ENCODE data around the gene RAB43. TPM values are rescaled to one million over a fixed set of nuclear protein-coding genes. Genes with fewer than 3 reads are reported as not detected.

The RAB43 gene
- total RNA-seq, 2 experiments from 2014 or later, result 10.4 to 12.5 TPM

- peaks cover under 1% of the 10 kb centered on the region for H3K4me1 ChIP-seq (ENCODE audit: insufficient read depth, low read length, poor library complexity, severe bottlenecking)
- CTCF ChIA-PET (ENCODE audit: unreplicated experiment), result no interaction called here
Observed at GRCh38 chr3:129065720-129066073, 55.9 kb downstream of the RAB43 start.

DNA sequence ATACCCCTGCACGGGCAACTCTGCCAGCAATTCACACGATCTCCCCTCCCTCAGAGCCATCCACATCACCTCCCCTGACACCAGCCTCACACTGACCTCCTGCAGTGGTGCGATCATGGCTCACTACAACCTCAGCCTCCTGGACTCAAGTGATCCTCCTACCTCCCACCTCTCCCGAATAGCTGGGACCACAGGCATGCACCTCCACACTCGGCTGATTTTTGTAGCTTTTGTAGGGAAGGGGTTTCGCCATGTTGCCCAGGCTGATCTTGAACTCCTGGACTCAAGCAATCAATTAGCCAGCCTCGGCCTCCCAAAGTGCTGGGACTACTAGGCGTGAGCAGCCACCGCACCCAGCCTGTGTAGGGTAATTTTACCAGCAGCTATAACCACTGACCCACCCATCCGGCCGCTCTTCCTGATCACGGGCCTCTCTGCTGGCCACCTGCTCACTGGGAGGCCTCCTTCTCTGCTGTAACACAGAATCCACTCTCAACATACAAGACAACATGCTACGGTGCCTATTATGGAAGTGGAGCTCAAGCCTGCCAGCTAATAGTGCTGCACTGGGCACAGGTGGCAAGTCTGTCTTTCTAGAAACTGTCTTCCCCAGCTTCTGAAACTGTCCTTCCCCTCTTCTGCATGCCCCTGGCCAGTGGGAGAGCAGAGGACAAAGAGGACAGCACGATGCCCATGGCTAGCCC is 56.4 kb downstream of the RAB43 start:
- DNase-seq (ENCODE audit: low spot score), result no peak
- Histone ChIP-seq H4K20me1 (ENCODE audit: insufficient read depth, low read length) (no peaks in the 10 kb centered on the region), H3K9me3 (ENCODE audit: low read length) (no peaks in the 10 kb centered on the region), H3K9me2 (ENCODE audit: insufficient read depth, low read length) (no peaks in the 10 kb centered on the region), H3K4me2 (ENCODE audit: low read length) (no peak overlapping the region), H3K4me3 (ENCODE audit: low read depth, low read length, poor library complexity, severe bottlenecking) (no peak overlapping the region), H3K4me1 (ENCODE audit: insufficient read depth, low read length, poor library complexity, severe bottlenecking) (peaks cover 6% of the 10 kb centered on the region), H3K79me2 (ENCODE audit: insufficient read depth, low read depth, low read length) (no peaks in the 10 kb centered on the region), H2AFZ (ENCODE audit: low read length) (no peak overlapping the region), H3K27ac (ENCODE audit: low read depth, low read length, poor library complexity, severe bottlenecking) (no peak overlapping the region), H3K36me3 (ENCODE audit: insufficient read depth, low read length) (no peaks in the 10 kb centered on the region)
- POLR2A ChIA-PET, result no interaction called here
- TF ChIP-seq CTCF (conservative IDR thresholded peaks at IDR 0.05; ENCODE audit: low read length), result no peak
- no peak for TF ChIP-seq EZH2phosphoT487 (IDR thresholded peaks at IDR 0.05; ENCODE audit: borderline replicate concordance, low read depth, low read length)
- CTCF ChIA-PET (ENCODE audit: unreplicated experiment), result no interaction called here
- intact Hi-C loops (cut with micrococcal nuclease; ENCODE audit: unreplicated experiment), result no loop called here
- no TSS peak for BruUV-seq (replicated peaks)

More at GRCh38 chr3:129065720-129066073, 55.9 kb downstream of the RAB43 start:
- H3K79me2 ChIP-seq (ENCODE audit: insufficient read depth, low read depth, low read length), result no peaks in the 10 kb centered on the region
- no peak for TF ChIP-seq EZH2phosphoT487 (IDR thresholded peaks at IDR 0.05; ENCODE audit: borderline replicate concordance, low read depth, low read length)
- no peak for TF ChIP-seq CTCF (conservative IDR thresholded peaks at IDR 0.05; ENCODE audit: low read length)
- intact Hi-C loops (cut with micrococcal nuclease; ENCODE audit: unreplicated experiment), result no loop called here
- no peaks in the 10 kb centered on the region for H3K9me2 ChIP-seq (ENCODE audit: insufficient read depth, low read length)
- POLR2A ChIA-PET, result no interaction called here
- H3K4me2 ChIP-seq (ENCODE audit: low read length), result no peak overlapping the region
- H3K36me3 ChIP-seq (ENCODE audit: insufficient read depth, low read length), result no peaks in the 10 kb centered on the region
- H2AFZ ChIP-seq (ENCODE audit: low read length), result no peak overlapping the region
- H3K4me3 ChIP-seq (ENCODE audit: low read depth, low read length, poor library complexity, severe bottlenecking), result no peak overlapping the region
- no TSS peak for BruUV-seq (replicated peaks)
- no peaks in the 10 kb centered on the region for H4K20me1 ChIP-seq (ENCODE audit: insufficient read depth, low read length)
- H3K27ac ChIP-seq (ENCODE audit: low read depth, low read length, poor library complexity, severe bottlenecking), result no peak overlapping the region
- H3K9me3 ChIP-seq (ENCODE audit: low read length), result no peaks in the 10 kb centered on the region
- no peak for DNase-seq (ENCODE audit: low spot score)

DNA sequence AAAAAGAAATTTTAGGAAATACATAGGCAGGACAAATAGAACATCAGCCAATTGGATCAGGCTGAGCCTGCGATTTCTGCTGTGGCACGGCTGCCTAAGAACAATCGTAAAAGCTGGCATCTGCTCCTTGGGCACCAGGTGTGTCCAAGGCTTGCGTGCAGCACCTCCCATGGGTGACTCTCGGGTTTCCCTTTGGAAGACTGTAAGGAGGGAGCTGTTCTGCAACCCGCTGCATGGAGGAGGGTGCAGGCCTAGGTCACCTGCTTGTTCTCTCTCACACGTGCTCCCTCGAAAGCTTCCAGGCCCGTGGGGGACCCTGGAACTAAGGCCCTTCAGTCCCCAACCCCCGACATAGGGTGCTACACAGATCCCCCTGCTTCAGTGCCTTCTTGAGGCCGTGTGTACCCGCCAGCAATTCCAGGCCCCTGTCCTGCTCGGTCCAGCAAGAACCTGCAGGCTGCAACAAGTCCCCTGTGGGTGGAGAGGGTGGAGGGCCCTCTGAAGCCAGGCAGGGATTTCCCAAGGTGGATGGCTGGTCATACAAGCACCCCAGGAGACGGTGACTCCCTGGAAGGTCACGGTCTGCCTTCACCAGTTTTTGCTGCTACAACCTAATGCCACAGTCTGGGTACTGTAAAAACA is 57.6 kb downstream of the RAB43 start:
- Histone ChIP-seq H2AFZ (ENCODE audit: low read length) (no peak overlapping the region), H3K4me1 (ENCODE audit: insufficient read depth, low read length, poor library complexity, severe bottlenecking) (peaks cover 6% of the 10 kb centered on the region), H3K27ac (ENCODE audit: low read depth, low read length, poor library complexity, severe bottlenecking) (no peak overlapping the region), H4K20me1 (ENCODE audit: insufficient read depth, low read length) (no peaks in the 10 kb centered on the region), H3K9me3 (ENCODE audit: low read length) (no peaks in the 10 kb centered on the region), H3K4me2 (ENCODE audit: low read length) (no peak overlapping the region), H3K36me3 (ENCODE audit: insufficient read depth, low read length) (no peaks in the 10 kb centered on the region), H3K9me2 (ENCODE audit: insufficient read depth, low read length) (no peaks in the 10 kb centered on the region), H3K79me2 (ENCODE audit: insufficient read depth, low read depth, low read length) (no peaks in the 10 kb centered on the region), H3K4me3 (ENCODE audit: low read depth, low read length, poor library complexity, severe bottlenecking) (no peak overlapping the region)
- POLR2A ChIA-PET, result interaction anchor here (0.7 kb wide), 2 partner anchors 98 to 122 kb away, joined by 4 read pairs; no protein-coding TSS in a partner anchor
- intact Hi-C loops (cut with micrococcal nuclease; ENCODE audit: unreplicated experiment), result no loop called here
- CTCF ChIA-PET (ENCODE audit: unreplicated experiment), result no interaction called here
- no peak for DNase-seq (ENCODE audit: low spot score)
- no TSS peak for BruUV-seq (replicated peaks)
- TF ChIP-seq EZH2phosphoT487 (IDR thresholded peaks at IDR 0.05; ENCODE audit: borderline replicate concordance, low read depth, low read length) (no peak), CTCF (conservative IDR thresholded peaks at IDR 0.05; ENCODE audit: low read length) (no peak)
